Muscle of leg (tissue), 16 donors: ENCODE results near the gene MTMR12. TPM values are rescaled to one million over a fixed set of nuclear protein-coding genes. Genes with fewer than 3 reads are reported as not detected.

Experiments
- DNase-seq: peaks from one replicate; pipeline ENCODE4 v3.0.0; 2013
- H3K27ac ChIP-seq: one replicate; pipeline ENCODE4 v1.5.1; 2013; ENCODE audit warnings: mild to moderate bottlenecking, low read length, control low read depth
- H3K27me3 ChIP-seq: one replicate; pipeline ENCODE4 v1.6.1; 2013; ENCODE audit warnings: low read length; ENCODE audit not compliant: control insufficient read depth, insufficient read depth
- H3K36me3 ChIP-seq: one replicate; pipeline ENCODE4 v1.6.1; 2013; ENCODE audit warnings: low read length; ENCODE audit not compliant: control insufficient read depth, insufficient read depth
- H3K4me1 ChIP-seq: one replicate; pipeline ENCODE4 v1.6.1; 2013; ENCODE audit warnings: low read length; ENCODE audit not compliant: control insufficient read depth, insufficient read depth
- H3K4me3 ChIP-seq: one replicate; pipeline ENCODE4 v1.5.1; 2013; ENCODE audit warnings: low read length, control low read depth
- H3K9me3 ChIP-seq: replicated peaks from 2 replicates; pipeline ENCODE4 v1.6.1; 2013; ENCODE audit warnings: low read depth, low read length; ENCODE audit not compliant: control insufficient read depth
- WGBS: methylation state at CpG from one replicate; pipeline ENCODE4 v1.1.5; 2013; ENCODE audit warnings: missing lambda C conversion rate; ENCODE audit not compliant: insufficient coverage; 5-methylcytosine and 5-hydroxymethylcytosine counted together
- long read RNA-seq, 11 donors: transcript quantifications; one replicate each; lab custom pipeline, GENCODE V29; 2026
- polyA plus RNA-seq, 8 donors: library from polyadenylated mRNA; unstranded; fragments of 120-200 nt; gene quantifications; one replicate each; pipeline versions ENCODE4 v1.2.1 to v1.2.3, GENCODE V29; 2013; ENCODE audit warnings: inconsistent platforms in 1 of 8, low replicate concordance in 1 of 8; ENCODE audit not compliant: insufficient read length in 8 of 8, insufficient read depth in 1 of 8
- total RNA-seq: library from RNA; stranded (reverse); fragments of 120-200 nt; gene quantifications from one replicate; pipeline ENCODE4 v1.2.4, GENCODE V29; 2013

The MTMR12 gene, protein sequence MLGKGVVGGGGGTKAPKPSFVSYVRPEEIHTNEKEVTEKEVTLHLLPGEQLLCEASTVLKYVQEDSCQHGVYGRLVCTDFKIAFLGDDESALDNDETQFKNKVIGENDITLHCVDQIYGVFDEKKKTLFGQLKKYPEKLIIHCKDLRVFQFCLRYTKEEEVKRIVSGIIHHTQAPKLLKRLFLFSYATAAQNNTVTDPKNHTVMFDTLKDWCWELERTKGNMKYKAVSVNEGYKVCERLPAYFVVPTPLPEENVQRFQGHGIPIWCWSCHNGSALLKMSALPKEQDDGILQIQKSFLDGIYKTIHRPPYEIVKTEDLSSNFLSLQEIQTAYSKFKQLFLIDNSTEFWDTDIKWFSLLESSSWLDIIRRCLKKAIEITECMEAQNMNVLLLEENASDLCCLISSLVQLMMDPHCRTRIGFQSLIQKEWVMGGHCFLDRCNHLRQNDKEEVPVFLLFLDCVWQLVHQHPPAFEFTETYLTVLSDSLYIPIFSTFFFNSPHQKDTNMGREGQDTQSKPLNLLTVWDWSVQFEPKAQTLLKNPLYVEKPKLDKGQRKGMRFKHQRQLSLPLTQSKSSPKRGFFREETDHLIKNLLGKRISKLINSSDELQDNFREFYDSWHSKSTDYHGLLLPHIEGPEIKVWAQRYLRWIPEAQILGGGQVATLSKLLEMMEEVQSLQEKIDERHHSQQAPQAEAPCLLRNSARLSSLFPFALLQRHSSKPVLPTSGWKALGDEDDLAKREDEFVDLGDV
- total RNA-seq (12.9 TPM), polyA plus RNA-seq (10 to 100 TPM; 13.2 to 19.2 (median 15.6) TPM)
- long read RNA-seq, donor 1 = 0 reads
- long read RNA-seq, donor 2 = 0 reads
- long read RNA-seq, donor 3, full-length matches to known transcripts = 2 of 2 reads
- long read RNA-seq, donor 3, partial matches to known transcripts = 0 of 2 reads
- long read RNA-seq, donor 3, other reads (novel, unspliced or antisense) = 0 of 2 reads
- long read RNA-seq, donor 4 = 0 reads
- long read RNA-seq, donor 5, full-length matches to known transcripts = 1 of 1 reads
- long read RNA-seq, donor 5, partial matches to known transcripts = 0 of 1 reads
- long read RNA-seq, donor 5, other reads (novel, unspliced or antisense) = 0 of 1 reads
- long read RNA-seq, donor 6, partial matches to known transcripts = 7 of 7 reads
- long read RNA-seq, donor 6, other reads (novel, unspliced or antisense) = 0 of 7 reads
- long read RNA-seq, donor 7, full-length matches to known transcripts = 1 of 9 reads
- long read RNA-seq, donor 7, partial matches to known transcripts = 8 of 9 reads
- long read RNA-seq, donor 7, other reads (novel, unspliced or antisense) = 0 of 9 reads
- long read RNA-seq, donor 8, full-length matches to known transcripts = 2 of 2 reads
- long read RNA-seq, donor 8, partial matches to known transcripts = 0 of 2 reads
- long read RNA-seq, donor 8, other reads (novel, unspliced or antisense) = 0 of 2 reads
- long read RNA-seq, donor 9 = 0 reads
- long read RNA-seq, donor 10, partial matches to known transcripts = 0 of 1 reads
- long read RNA-seq, donor 10, other reads (novel, unspliced or antisense) = 0 of 1 reads
- long read RNA-seq, donor 11 = 0 reads

- Histone ChIP-seq H3K4me1 (peaks cover 16% of the 10 kb centered on the region), H3K27ac (peak within 1 kb of the TSS; percentile 93), H3K4me3 (peak within 1 kb of the TSS; percentile 78), H3K9me3 (no peaks in the 10 kb centered on the region), H3K27me3 (no peaks in the 10 kb centered on the region), H3K36me3 (no peaks in the 10 kb centered on the region)
- WGBS = under 1% methylated on average over 76 of the region's 83 CpGs
- peak; percentile 100 for DNase-seq
Observed at GRCh38 chr5:32312595-32313332, at the start of gene MTMR12. TSS of gene MTMR12 (minus strand) at chr5:32312939. CDS start at chr5:32312838, 101 bp downstream.

- Histone ChIP-seq H3K27me3 (no peaks in the 10 kb centered on the region), H3K27ac (no peak overlapping the region), H3K36me3 (peaks cover 24% of the 10 kb centered on the region), H3K4me1 (no peaks in the 10 kb centered on the region), H3K9me3 (no peaks in the 10 kb centered on the region), H3K4me3 (no peak overlapping the region)
- WGBS = no CpG with 5 or more reads among the region's 4 CpGs
- no peak for DNase-seq
Observed at GRCh38 chr5:32362527-32362926, 49.8 kb upstream of the MTMR12 start.

GRCh38 chr5:32360906-32361305, 48.2 kb upstream of the MTMR12 start:
- H3K36me3 ChIP-seq = peaks cover 20% of the 10 kb centered on the region
- no CpG with 5 or more reads among the region's 4 CpGs for WGBS
- no peak for DNase-seq
- H3K27me3 ChIP-seq = no peaks in the 10 kb centered on the region
- H3K4me1 ChIP-seq = no peaks in the 10 kb centered on the region
- H3K9me3 ChIP-seq = no peaks in the 10 kb centered on the region
- no peak overlapping the region for H3K4me3 ChIP-seq
- H3K27ac ChIP-seq = no peak overlapping the region

- WGBS = no CpG with 5 or more reads among the region's 6 CpGs
- no peak overlapping the region for H3K4me3 ChIP-seq
- no peak for DNase-seq
Observed at GRCh38 chr5:32358611-32359010, 45.9 kb upstream of the MTMR12 start.

GRCh38 chr5:32357658-32358057, 44.9 kb upstream of the MTMR12 start:
- no peak for DNase-seq
- Histone ChIP-seq H3K9me3 (no peaks in the 10 kb centered on the region), H3K4me3 (no peak overlapping the region), H3K27ac (no peak overlapping the region), H3K27me3 (no peaks in the 10 kb centered on the region), H3K36me3 (peaks cover 18% of the 10 kb centered on the region), H3K4me1 (no peaks in the 10 kb centered on the region)

More at GRCh38 chr5:32358611-32359010, 45.9 kb upstream of the MTMR12 start:
- Histone ChIP-seq H3K27me3 (no peaks in the 10 kb centered on the region), H3K36me3 (peaks cover 18% of the 10 kb centered on the region), H3K4me1 (no peaks in the 10 kb centered on the region), H3K9me3 (no peaks in the 10 kb centered on the region), H3K27ac (no peak overlapping the region)

DNA sequence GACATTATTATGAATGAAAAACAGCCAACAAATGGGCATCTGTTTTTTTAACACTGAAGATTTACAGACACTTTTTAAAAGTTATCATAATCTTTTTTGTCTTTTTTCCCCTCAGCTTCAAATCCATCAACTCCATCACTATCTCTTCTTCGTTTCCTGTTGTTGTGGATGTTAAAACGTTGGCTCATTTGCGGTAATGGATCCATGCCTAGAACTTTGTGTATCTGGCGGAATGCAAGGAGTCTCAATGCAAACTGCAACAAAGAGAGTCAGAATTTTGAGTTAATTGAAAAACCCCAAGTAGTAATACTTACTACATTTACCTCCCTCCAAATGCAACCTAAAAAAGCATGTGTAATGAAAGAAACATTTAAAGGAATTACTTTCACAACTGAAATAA, 42.9 kb upstream of the MTMR12 start:
- peak; percentile 36 for DNase-seq
- Histone ChIP-seq H3K4me3 (no peak overlapping the region), H3K27me3 (no peaks in the 10 kb centered on the region), H3K4me1 (no peaks in the 10 kb centered on the region), H3K36me3 (peaks cover 10% of the 10 kb centered on the region), H3K9me3 (no peaks in the 10 kb centered on the region), H3K27ac (no peak overlapping the region)
- WGBS = no CpG with 5 or more reads among the region's 4 CpGs

GRCh38 chr5:32353420-32353819, 40.7 kb upstream of the MTMR12 start:
- H3K4me1 ChIP-seq = no peaks in the 10 kb centered on the region
- no peak overlapping the region for H3K27ac ChIP-seq
- 96% methylated on average over 5 of the region's 9 CpGs for WGBS

DNA sequence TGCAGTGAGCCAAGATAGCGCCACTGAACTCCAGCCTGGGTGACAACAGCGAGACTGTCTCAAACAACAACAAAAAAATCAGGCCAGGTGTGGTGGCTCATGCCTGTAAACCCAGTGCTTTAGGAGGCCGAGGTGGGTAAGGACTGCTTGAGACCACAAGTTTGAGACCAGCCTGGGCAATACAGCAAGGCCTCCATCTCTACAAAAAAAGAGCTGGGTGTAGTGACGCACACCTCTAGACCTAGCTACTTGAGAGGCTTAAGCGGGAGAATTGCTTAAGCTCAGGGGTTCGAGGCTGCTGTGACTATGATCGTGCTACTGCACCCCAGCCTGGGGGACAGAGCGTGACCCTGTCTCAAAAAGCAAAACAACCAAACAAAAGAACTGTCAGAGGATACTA, 39.9 kb upstream of the MTMR12 start:
- no peak overlapping the region for H3K4me3 ChIP-seq
- H3K36me3 ChIP-seq = peaks cover 2% of the 10 kb centered on the region
- no peaks in the 10 kb centered on the region for H3K4me1 ChIP-seq
- H3K27me3 ChIP-seq = no peaks in the 10 kb centered on the region
- WGBS = 100% methylated on average over 3 of the region's 8 CpGs
- H3K27ac ChIP-seq = no peak overlapping the region
- H3K9me3 ChIP-seq = no peaks in the 10 kb centered on the region
- DNase-seq = no peak

More at GRCh38 chr5:32353420-32353819, 40.7 kb upstream of the MTMR12 start:
- Histone ChIP-seq H3K36me3 (peaks cover 2% of the 10 kb centered on the region), H3K4me3 (no peak overlapping the region), H3K27me3 (no peaks in the 10 kb centered on the region), H3K9me3 (no peaks in the 10 kb centered on the region)
- no peak for DNase-seq

DNA sequence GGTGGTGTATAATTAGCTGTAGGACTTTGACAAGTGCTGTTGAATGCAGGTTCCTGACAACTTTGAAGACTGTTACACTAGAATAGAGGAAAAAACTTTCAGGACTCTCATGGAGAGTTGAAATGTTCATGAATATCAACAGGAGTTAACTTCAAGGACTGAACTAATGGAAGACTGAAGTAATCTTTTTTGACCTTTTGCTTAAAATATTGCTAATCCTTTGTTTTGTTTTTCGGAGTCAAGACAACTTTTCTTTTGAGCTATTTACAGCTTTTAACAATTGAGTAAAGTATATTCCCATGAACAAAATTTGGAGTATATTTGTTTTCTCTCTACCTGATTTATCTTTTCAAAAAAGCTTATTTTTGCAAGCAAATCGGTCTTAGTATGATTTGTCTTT, 34.1 kb upstream of the MTMR12 start:
- Histone ChIP-seq H3K27me3 (no peaks in the 10 kb centered on the region), H3K4me1 (no peaks in the 10 kb centered on the region), H3K36me3 (no peaks in the 10 kb centered on the region), H3K9me3 (peaks cover 2% of the 10 kb centered on the region), H3K27ac (no peak overlapping the region), H3K4me3 (no peak overlapping the region)
- no CpG with 5 or more reads among the region's 2 CpGs for WGBS
- DNase-seq = no peak
